Measurements from ENCODE around the gene PWP1. TPM values are rescaled to one million over a fixed set of nuclear protein-coding genes. Genes with fewer than 3 reads are reported as not detected.
"Not testable (repeated sequence)": the region's sequence is repeated elsewhere in the genome, so short reads cannot be mapped to it uniquely, and the experiment has no call there.

PWP1 gene
- total RNA-seq, 1 donor from 2014 or later, result 35.6 TPM

DNA sequence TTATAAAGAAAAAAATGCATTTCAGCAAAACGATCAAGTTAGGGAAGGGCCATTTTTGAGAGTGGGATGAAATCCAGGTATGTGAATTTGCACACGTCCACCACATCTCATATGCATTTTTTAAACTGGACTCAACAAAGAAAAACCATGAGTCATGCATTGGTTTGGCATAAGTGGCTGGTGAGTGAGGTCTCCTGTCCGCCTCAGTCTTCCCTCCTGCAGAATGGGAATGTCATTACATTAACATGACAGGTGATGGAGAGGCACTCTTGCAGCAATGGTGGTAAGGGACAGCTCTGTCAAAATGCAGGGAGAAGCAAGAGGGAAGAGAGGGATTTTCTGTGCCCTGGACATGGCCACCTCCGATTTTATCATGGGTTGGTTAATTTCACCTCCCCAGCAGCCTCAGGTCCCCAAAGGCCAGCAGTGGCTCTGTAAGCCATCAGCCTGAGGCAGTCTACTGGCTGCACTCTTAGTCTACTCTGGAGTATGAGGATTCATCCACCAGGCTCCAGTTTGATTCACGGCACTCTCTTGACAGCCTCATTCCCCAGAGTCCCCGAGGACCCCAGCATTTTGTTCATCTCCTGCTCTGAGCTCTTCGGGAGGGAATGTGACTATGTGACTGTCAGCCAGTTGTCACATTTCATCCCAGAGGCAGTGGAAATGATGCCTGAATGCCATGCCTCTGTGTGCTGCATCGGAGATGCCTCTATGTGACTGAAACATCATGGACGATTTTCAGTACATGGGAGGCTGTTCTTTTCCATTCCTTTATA, 17.1 kb upstream of the PWP1 start:
- DNase-seq (ENCODE audit: low spot score), result no peak

DNA sequence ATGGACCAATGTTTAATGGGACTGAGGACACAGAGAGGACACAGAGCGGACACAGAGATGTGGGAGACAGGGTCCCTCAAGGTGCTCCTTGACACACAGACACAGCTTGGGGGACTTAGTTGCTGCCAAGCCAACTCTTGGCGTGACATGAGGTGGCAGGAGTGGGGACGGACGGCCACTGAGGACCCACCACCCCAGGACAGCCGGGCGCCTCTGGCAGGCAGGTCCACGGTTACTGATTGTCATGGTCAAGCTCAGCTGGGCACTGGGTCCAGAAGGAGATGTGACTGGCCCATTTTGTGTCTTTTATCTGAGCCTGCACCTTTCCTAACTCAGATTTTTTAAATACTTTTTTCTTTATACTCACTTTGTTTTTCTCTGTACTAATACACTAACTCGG, 15.7 kb upstream of the PWP1 start:
- no peak for DNase-seq (ENCODE audit: low spot score)

- DNase-seq (ENCODE audit: low spot score), result no peak
These were observed 14.5 kb upstream of the PWP1 start for GRCh38 chr12:107670999-107671643.

- DNase-seq (ENCODE audit: low spot score), result no peak
These were observed 7.9 kb upstream of the PWP1 start for GRCh38 chr12:107677671-107678070.

GRCh38 chr12:107679336-107679735, 6.3 kb upstream of the PWP1 start:
- no peak for DNase-seq (ENCODE audit: low spot score)

- DNase-seq (ENCODE audit: low spot score), result no peak
These were observed 4.2 kb upstream of the PWP1 start for GRCh38 chr12:107681455-107681835.

DNA sequence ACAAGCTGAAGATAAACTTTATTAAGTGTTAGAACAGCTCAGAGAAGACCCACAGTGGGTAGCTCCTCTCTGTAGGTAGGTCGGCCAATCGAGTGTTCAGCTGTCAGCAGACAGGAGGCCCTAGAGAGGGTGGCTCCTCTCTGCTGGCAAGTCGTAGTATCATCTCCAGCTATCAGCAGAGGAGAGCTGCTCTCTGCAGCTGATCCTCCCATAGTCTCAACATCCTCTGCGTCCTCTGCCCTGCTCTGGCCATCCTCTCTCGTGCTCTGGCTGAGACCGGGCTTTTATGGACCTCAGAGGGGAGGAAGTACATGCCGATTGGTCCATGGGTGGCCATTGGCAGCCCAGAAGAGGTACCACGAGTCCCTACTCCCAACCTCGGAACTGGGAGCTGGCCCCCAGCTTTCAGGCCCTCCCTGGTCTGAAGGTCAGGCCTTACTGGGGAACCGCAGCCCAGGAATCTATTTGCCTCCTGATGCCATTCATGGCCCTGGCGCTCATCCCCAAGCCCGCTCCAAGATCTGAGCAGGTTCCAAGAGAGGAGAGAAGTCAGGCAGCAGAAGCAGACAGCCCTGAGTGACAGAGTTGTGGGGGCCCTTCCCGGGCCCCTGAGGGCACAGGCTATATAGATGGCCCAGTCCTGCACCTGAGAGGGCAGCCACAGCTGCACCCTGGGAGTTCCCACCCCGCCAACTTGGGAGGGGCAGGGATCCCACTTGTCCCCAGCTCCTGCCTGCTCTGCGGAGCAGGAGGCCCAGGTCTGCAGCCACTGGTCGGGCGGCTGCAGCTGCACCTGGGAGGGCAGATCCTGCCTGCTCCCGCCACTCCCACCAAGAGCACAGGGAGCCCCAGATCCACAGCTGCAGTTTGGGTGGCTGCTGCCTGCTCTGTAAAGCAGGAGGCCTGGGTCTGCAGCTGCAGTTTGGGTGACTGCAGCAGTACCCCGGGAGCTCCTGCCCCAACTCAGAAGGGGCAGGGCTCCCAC, 3.5 kb upstream of the PWP1 start:
- DNase-seq (ENCODE audit: low spot score), result no peak

GRCh38 chr12:107684029-107684795, 1.4 kb upstream of the PWP1 start:
- no peak for DNase-seq (ENCODE audit: low spot score)

GRCh38 chr12:107684990-107685359, 624 bp upstream of the PWP1 start:
- no peak for DNase-seq (ENCODE audit: low spot score)

DNA sequence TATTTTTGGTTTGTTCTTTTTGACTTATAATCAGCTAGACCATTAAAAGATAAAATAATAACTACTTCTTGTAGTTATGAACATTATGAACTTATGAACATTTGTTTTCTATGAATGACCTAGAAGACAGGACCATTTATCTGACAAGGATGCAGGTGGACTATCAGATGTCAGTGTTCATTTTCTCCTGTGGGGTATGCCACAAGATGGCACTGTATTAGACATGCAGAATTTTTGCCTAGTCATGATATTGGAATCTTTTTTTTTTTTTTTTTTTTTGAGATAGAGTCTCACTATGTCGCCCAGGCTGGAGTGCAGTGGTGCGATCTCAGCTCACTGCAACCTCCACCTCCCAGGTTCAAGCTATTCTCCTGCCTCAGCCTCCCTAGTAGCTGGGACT, 10.2 kb downstream of the PWP1 start:
- DNase-seq (ENCODE audit: low spot score), result not testable (repeated sequence)

DNA sequence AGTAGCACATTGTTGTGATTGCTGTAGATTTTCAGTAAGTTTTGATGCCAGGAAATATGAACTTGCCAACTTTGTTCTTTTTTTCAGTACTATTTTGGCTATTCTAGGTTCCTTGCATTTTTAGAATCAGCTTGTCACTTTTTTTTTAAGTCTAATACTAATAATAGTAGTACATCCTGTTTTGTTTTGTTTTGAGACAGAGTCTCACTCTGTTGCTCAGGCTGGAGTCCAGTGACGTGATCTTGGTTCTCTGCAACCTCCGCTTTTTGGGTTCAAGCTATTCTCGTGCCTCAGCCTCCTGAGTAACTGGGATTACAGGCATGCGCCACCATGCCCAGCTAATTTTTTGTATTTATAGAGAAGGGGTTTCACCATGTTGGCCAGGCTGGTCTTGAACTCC, 16.5 kb downstream of the PWP1 start:
- no peak for DNase-seq (ENCODE audit: low spot score)

DNA sequence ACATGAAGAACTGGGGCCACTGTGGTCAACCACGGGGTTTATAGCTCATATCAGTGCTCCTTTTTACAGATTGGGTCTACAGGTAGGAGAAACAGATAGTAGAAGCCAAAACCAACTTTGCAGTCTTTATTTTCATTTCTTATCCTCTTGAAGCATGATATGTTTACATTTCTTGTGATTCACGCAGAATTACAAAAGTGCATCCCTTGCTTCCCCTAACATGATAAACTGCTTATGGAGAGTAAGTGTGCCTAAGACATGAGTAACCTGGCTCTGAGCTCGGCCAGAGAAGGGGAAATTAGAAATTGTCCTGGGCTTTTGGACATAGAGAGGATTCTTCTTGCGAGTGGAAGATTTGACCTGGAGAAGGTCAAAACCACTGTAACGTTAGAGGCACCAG, 18.4 kb downstream of the PWP1 start:
- DNase-seq (ENCODE audit: low spot score), result no peak

DNA sequence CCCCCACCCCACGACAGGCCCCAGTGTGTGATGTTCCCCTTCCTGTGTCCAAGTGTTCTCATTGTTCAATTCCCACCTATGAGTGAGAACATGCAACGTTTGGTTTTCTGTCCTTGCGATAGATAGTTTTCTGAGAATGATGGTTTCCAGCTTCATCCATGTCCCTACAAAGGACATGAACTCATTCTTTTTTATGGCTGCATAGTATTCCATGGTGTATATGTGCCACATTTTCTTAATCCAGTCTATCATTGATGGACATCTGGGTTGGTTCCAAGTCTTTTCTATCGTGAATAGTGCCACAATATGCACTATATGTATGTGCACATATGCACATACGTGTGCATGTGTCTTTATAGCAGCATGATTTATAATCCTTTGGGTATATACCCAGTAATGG, 19.9 kb downstream of the PWP1 start:
- not testable (repeated sequence) for DNase-seq (ENCODE audit: low spot score)

DNA sequence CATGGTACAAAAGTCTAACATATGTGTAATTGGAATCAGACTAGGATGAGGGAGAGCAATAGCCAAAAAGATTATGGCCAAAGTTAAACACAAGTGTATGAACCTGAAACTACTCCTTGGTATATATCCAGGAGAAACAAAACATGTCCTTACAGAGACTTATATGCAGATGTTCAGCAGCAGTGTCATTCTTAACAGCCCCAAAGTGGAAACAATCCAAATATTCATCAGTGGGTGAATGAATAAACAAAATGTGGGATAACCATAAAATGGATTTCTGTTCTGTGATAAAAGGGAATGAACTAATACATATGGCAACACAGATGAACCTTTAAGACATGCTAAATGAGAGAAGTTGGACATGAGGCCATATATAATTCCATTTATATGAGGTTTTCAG, 30.2 kb downstream of the PWP1 start:
- DNase-seq (ENCODE audit: low spot score), result no peak

DNA sequence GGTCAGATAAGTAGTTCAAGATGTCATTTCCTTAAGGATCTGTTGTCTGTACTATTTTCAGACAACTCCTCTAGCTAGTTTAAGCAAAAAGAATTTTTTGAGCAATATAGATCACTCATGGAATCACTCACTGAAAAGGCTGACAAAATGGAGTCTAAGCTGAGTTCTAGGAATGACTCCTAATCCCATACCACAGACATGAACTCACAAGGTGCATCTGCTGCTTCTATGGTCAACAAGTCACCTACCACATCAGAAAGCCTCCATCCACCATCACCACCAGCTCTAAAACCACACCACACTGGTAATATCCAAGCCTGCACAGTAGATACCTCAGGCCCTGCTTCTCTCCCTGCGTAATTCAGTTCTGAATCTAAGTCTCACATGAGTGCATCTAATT, 33.0 kb downstream of the PWP1 start:
- DNase-seq (ENCODE audit: low spot score), result no peak

DNA sequence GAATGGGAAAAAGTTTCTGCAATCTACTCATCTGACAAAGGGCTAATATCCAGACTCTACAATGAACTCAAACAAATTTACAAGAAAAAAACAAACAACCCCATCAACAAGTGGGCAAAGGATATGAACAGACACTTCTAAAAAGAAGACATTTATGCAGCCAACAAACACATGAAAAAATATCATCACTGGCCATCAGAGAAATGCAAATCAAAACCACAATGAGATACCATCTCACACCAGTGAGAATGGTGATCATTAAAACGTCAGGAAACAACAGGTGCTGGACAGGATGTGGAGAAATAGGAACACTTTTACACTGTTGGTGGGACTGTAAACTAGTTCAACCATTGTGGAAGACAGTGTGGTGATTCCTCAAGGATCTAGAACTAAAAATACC, 41.7 kb downstream of the PWP1 start:
- DNase-seq (ENCODE audit: low spot score), result not testable (repeated sequence)

DNA sequence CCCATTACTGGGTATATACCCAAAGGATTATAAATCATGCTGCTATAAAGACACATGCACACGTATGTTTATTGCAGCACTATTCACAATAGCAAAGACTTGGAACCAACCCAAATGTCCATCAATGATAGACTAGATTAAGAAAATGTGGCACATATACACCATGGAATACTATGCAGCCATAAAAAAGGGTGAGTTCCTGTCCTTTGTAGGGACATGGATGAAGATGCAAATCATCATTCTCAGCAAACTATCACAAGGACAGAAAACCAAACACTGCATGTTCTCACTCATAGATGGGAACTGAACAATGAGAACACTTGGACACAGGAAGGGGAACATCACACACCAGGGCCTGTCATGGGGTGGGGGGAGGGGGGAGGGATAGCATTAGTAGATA, 42.1 kb downstream of the PWP1 start:
- DNase-seq (ENCODE audit: low spot score), result not testable (repeated sequence)

DNA sequence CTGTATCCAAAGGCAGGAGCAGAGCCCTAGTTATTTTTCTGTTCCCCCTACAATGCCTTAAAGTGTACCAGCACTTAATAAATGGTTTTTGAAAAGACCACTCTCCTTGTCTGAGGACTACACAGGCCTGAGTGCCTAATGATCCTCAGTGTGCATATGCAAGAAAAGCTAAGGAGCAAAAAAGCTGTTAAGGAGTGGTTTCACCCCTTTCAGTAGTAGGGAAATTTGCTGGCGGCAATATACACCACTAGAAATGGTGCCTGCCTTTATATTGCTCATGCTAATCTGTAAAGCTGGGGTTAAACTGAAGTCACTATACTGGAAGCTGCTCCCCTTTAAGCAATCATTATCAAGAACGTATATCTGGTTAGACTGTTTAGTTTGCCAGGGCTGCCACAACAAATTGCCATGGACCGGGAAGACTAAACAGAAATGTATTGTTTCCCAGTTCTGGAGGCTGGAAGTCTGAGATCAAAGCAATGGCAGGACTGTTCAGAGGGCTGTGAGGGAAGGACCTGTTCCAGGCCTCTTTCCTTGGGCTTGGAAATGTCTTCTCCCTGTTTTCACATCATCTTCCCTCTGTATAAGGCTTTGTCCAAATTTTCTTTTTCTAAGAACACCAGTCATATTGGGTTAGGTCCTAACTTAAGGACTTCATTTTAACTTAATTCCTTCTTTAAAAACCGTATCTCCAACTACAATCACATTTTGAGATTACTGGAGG, 45.2 kb downstream of the PWP1 start:
- no peak for DNase-seq (ENCODE audit: low spot score)

GRCh38 chr12:107731366-107731765, 45.8 kb downstream of the PWP1 start:
- no peak for DNase-seq (ENCODE audit: low spot score)

DNA sequence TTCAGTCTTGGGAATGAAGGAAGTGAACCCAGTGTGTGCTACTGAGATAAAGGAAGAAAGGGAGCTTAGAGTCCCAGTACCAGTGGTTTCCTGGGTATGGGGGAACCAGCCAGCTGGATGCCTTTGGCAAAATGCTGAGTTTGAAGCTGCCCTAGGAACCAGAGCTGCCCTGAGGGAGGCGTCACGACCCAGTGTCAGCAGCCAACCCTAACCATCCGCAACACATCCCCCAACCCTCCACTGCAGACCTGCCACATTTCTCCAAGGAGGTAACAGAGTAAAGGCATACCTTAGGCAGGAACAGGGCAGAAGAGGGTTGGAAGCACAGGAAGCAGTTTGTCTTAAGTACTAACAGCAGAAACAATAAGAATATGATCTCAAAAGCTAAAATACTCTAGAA, 46.8 kb downstream of the PWP1 start:
- no peak for DNase-seq (ENCODE audit: low spot score)

DNA sequence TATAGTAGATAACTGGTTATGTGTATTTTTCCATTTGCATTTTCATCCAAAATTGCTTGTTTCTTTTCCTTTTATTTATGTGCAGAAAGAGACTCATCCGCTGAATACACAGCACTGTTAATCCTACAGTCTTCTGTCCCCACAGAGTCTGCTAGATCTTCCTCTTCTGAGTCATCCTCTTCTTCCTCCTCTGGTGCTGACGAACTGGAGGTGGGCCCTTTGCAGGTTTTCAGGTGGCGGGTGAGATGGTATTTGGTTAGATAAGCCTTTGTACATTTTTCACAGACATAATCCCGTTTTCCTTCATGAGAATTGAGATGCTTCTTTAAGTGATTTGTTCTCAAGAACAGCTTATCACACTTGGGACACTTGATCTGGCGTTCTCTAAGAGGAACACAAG, 48.5 kb downstream of the PWP1 start:
- no peak for DNase-seq (ENCODE audit: low spot score)

Data from ureter (tissue), 1 donor.